Measurements from ENCODE around the gene CHN1. TPM values are rescaled to one million over a fixed set of nuclear protein-coding genes. Genes with fewer than 3 reads are reported as not detected.

CHN1 gene
- total RNA-seq, 4 donors from 2014 or later = 0.66 to 4.7 (median 2.4) TPM

DNA sequence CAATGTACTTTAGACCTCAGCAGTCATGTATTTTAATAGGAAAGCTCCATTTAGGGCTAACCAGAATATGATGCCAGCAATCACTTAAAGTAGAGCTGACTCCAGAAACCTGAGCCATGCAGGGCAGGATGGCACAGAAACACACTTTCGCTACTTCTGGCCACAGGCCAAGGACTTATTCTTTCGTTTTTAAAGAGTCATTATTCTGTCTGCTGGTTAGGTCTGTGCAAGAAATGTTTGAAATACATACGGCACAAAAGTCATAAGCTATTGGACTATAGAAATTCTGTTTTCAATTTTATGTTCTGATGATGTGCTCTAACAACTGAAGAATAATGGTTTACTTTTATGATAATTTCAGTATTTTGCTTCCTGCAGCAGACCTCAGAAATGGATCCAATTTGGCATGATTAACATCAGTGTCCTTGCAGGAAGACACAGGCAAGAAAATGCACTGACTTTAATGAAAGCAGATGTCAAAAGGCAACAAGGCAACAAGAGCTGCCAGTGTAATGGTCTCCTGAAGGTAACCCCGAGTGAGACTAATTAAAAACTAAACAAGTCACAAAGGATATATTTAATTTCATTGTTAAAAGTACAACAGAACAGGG lies 126.5 kb downstream of the CHN1 start:
- no peak overlapping the region for H3K27ac ChIP-seq
- in situ Hi-C loops (cut with MboI; ENCODE audit: low sequenced_read_pairs in 4 of 4) (no loop called here), intact Hi-C loops (cut with DNase I; ENCODE audit: low total_unique reads) (no loop called here)
- no peaks in the 10 kb centered on the region for H3K36me3 ChIP-seq
- ATAC-seq (no peak), DNase-seq (no peak)
- H3K4me3 ChIP-seq = peak overlapping the region in 3 of 4 donors; percentile 32 to 47 (median 43)
- no peaks in the 10 kb centered on the region for H3K9me3 ChIP-seq
- H3K27me3 ChIP-seq = no peaks in the 10 kb centered on the region
- H3K4me1 ChIP-seq = peaks cover 0 to 3% of the 10 kb centered on the region in 2 donors
- TF ChIP-seq POLR2A (IDR thresholded peaks at IDR 0.05) = no peak
- TF ChIP-seq, protein P1, sequence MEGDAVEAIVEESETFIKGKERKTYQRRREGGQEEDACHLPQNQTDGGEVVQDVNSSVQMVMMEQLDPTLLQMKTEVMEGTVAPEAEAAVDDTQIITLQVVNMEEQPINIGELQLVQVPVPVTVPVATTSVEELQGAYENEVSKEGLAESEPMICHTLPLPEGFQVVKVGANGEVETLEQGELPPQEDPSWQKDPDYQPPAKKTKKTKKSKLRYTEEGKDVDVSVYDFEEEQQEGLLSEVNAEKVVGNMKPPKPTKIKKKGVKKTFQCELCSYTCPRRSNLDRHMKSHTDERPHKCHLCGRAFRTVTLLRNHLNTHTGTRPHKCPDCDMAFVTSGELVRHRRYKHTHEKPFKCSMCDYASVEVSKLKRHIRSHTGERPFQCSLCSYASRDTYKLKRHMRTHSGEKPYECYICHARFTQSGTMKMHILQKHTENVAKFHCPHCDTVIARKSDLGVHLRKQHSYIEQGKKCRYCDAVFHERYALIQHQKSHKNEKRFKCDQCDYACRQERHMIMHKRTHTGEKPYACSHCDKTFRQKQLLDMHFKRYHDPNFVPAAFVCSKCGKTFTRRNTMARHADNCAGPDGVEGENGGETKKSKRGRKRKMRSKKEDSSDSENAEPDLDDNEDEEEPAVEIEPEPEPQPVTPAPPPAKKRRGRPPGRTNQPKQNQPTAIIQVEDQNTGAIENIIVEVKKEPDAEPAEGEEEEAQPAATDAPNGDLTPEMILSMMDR (IDR thresholded peaks at IDR 0.05 in 4 of 5, conservative IDR thresholded peaks at IDR 0.05 in 1 of 5) = no peak

DNA sequence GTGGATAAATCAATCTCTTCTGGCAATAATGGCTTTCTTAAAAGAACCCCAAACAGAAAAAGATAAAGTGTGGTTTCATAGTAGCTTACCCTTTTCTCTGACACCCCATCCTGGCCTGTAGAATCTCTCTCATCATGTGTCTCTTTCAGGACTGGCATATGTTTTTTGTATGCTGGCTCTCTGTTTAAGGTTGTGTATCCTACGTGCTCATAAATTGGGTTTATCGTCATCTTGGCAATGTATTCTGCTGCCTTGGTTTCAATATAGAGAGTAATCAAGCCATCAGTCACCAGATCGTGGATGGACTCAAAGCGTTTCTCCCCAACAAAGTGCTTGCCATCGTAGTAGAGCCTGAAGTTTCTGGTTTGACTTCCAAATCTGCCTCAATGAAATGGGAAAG lies 127.4 kb downstream of the CHN1 start:
- Histone ChIP-seq H3K27me3 (no peaks in the 10 kb centered on the region), H3K9me3 (no peaks in the 10 kb centered on the region), H3K4me3 (no peak overlapping the region), H3K27ac (no peak overlapping the region), H3K4me1 (peaks cover 0 to 3% of the 10 kb centered on the region in 2 donors), H3K36me3 (no peaks in the 10 kb centered on the region)
- TF ChIP-seq, protein P1 (IDR thresholded peaks at IDR 0.05 in 4 of 5, conservative IDR thresholded peaks at IDR 0.05 in 1 of 5) = no peak
- TF ChIP-seq POLR2A (IDR thresholded peaks at IDR 0.05) = no peak
- intact Hi-C loops (cut with DNase I; ENCODE audit: low total_unique reads) (no loop called here), in situ Hi-C loops (cut with MboI; ENCODE audit: low sequenced_read_pairs in 4 of 4) (no loop called here)
- no peak for DNase-seq
- ATAC-seq = no peak

DNA sequence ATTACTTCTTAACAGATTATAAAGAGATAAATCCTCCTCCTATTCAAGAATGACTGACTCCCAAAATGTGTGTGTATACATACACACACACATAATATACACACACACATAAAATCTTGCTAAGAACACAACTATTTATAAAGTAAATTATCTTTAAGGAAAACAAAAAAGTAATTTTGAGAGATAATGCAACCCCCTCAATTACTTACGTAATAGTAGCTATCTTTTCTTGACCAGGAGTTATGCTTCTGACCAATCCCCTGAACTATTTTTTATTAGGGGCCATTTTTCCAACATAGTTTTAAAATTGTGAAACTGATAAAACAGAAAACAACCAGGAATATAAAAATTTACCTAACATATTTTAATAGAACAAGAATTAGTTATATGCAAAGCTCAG lies 127.9 kb downstream of the CHN1 start:
- no peaks in the 10 kb centered on the region for H3K36me3 ChIP-seq
- intact Hi-C loops (cut with DNase I; ENCODE audit: low total_unique reads) (no loop called here), in situ Hi-C loops (cut with MboI; ENCODE audit: low sequenced_read_pairs in 4 of 4) (no loop called here)
- DNase-seq (no peak), ATAC-seq (no peak)
- no peaks in the 10 kb centered on the region for H3K27me3 ChIP-seq
- no peak overlapping the region for H3K4me3 ChIP-seq
- H3K4me1 ChIP-seq = peaks cover 0 to 3% of the 10 kb centered on the region in 2 donors
- TF ChIP-seq POLR2A (IDR thresholded peaks at IDR 0.05) = no peak
- TF ChIP-seq, protein P1 (IDR thresholded peaks at IDR 0.05 in 4 of 5, conservative IDR thresholded peaks at IDR 0.05 in 1 of 5) = no peak
- no peaks in the 10 kb centered on the region for H3K9me3 ChIP-seq
- H3K27ac ChIP-seq = no peak overlapping the region

DNA sequence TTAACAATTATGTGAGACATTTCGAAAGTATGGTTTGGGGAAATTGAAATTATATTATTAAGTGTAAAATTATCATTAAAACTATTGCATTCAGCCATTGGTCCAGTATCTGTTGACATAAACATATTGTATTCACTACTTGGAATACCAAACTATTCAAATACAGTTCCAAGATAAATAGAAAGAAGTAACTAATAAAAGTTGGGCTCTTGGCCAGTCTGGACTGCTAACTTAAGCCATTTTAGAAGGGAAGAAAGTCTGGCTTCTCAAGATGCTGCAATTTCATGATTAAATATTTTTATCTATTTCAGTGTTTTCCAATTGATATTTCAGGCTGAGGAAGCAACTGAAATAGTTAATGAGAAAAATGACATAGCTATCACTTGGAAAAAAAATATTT lies 131.1 kb downstream of the CHN1 start:
- no peak for ATAC-seq
- intact Hi-C loops (cut with DNase I; ENCODE audit: low total_unique reads) = no loop called here

More for the DNA sequence above, 131.1 kb downstream of the CHN1 start:
- TF ChIP-seq, protein P1 (IDR thresholded peaks at IDR 0.05 in 4 of 5, conservative IDR thresholded peaks at IDR 0.05 in 1 of 5) = no peak
- no peak for TF ChIP-seq POLR2A (IDR thresholded peaks at IDR 0.05)
- in situ Hi-C loops (cut with MboI; ENCODE audit: low sequenced_read_pairs in 4 of 4) = no loop called here
- DNase-seq = no peak
- no peaks in the 10 kb centered on the region for H3K36me3 ChIP-seq
- H3K9me3 ChIP-seq = no peaks in the 10 kb centered on the region
- H3K4me3 ChIP-seq = no peak overlapping the region
- peaks cover 0 to 3% of the 10 kb centered on the region in 2 donors for H3K4me1 ChIP-seq
- no peak overlapping the region for H3K27ac ChIP-seq
- no peaks in the 10 kb centered on the region for H3K27me3 ChIP-seq

Measured in gastrocnemius medialis (tissue), 4 donors.